HK-2 (cell line): Measurements from ENCODE around the gene GALNT17.
"Not testable (repeated sequence)": the region's sequence is repeated elsewhere in the genome, so short reads cannot be mapped to it uniquely, and the experiment has no call there.

Source experiments
- DNase-seq: peaks from one replicate; pipeline ENCODE4 v3.0.0-alpha.2; 2018; ENCODE audit not compliant: unreplicated experiment

Gene GALNT17

DNA sequence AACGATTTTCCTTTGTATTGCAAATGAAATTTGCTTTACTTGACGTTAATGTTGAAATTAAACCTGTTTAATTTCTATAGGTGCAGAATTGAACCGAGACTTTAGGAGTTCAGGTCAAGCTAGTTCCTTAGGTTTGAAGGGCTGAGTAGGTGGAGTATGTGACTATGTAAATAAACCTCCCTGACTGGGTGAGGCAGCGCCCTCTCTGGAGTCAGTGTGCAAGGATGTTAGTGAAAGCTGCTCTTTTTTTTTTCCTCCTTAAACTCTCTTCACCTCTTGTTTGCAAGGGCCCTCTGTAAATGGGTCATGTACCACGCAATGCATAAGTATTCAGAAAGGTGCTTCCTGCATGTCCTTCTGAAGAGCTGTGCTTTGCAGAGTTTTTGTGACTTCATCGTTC is 33.8 kb downstream of the GALNT17 start:
- DNase-seq: no peak

DNA sequence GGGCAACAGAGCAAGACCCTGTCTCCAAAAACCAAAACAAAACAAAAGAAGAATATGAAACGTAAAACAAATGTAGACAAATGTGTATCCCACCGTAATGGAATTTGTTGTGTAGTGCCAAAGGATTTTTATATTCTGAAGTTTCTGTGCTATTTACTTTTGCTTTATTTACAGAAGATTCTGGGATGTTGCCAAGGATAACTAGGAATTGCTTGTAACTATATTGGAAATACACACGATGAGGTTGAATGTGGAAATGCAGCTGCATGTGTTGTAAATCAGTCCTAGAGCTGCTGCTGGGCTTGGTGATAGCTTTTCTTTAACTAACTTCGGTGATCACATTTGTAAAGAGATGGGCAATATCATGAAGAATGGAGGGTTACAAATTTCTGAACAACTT is 39.5 kb downstream of the GALNT17 start:
- DNase-seq: no peak

DNA sequence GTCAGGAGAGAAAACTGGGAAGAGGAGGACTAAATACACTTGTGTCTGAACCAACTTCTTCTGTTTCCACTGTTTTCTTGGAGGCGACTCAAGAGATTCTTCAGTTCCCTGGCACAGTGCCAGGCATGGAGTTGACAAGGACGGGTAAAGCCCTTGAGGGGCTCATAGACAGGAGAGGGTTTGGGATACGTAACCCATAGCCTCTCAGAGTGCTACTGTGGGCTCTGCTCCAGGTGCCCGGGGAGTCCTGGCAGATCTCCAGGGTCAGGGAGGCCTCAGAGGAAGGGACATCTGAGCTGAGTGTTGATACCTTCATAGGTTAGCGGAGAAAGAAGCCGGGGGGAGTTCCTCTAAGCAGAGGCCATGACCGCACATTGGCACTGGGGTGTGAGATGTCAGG is 42.0 kb downstream of the GALNT17 start:
- no peak for DNase-seq

DNA sequence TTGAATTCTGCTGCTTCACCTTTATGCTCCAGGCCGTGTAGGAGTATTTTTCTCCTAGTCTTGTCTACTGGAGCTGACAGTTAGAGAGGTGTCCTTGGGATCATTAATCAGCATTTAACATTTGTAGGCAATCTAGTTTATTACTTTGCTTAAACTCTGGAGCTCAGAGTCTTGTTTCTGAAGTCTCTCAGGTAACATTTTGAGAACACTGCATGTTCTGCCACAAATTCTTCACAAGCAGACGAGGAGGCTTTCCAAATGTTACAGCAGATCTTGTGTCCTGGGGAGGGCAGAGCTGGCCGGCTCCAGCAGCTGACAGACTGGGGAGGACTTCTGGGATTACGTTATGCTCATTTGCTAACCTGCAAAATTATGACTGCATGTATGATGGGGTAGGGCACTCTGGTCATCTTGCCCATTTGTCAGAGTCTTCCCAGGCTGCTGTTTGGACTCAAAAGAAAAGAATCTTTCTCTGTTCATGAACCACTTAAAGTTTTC is 50.5 kb downstream of the GALNT17 start:
- no peak for DNase-seq

DNA sequence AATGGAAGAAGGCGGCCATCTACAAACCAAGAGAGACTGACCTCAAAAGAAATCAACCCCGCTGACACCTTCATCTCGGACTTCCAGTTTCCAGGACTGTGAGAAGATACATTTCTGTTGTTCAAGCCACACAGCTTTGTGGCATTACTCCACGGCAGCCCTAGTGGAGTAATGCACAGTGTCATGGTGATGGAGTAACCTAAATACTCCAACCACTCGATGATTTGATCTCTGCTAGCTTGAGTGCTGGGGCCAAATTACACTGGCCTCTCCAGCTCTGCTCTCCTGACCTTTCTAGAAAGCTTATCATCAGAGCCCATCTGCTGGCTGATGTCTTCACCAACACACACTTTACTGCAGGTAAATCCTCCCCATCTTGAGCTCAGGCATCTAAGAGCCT is 52.2 kb downstream of the GALNT17 start:
- no peak for DNase-seq

DNA sequence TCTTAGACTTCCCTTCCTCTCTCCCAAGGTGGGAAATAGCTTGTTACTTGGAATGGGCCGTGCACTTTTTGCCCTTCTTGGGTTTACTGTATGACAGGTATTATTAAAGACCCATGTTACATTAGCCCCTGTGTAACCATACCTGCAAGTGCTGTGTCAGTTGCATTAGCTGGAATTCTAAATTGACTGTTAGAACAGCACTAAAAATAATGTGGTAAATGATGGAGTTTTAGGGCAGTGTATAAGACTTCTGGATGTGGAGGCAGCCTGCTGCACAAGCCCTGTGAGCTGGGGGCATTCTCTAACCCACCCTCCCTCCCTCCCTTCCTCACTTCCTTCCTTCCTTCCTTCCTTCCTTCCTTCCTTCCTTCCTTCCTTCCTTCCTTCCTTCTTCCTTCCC is 52.7 kb downstream of the GALNT17 start:
- no peak for DNase-seq

DNA sequence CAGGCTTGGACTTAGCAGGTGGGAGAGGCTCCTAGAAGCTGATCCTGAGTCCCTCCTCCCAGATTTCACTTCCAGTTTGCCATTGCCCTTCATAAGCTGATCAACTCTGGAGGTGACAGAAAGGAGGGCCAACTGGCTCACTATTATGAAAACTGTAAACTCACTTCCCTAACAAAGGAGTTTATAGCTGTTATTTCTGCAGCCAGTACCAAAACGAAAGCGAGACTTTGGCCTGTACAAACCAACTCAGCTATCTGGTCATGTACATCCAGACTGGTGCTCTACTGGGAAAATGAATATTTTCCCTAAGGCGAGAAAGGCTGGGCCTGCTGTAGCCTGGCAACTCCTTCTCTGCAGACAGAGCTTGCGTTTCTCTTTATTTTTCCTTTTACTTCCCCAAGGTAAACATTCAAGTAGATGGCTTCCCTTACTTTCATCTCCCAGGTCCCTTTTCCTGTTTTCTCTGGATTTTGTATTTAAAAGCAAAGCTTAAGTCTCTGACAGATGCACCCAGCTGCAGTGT is 54.7 kb downstream of the GALNT17 start:
- DNase-seq: no peak

DNA sequence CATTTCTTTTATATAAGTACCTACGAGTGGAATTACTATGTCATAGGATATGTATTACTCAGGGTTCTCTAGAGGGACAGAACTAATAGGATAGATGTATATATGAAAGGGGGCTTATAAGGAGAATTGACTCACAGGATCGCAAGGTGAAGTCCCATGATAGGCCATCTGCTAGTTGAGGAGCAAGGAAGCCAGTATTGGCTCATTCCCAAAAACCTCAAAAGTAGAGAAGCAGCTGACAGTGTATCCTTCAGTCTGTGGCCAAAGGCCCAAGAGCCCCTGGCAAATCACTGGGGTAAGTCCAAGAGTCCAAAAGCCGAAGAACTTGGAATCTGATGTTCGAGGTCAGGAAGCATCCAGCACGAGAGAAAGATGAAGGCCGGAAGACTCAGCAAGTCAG is 59.8 kb downstream of the GALNT17 start:
- DNase-seq: no peak

DNA sequence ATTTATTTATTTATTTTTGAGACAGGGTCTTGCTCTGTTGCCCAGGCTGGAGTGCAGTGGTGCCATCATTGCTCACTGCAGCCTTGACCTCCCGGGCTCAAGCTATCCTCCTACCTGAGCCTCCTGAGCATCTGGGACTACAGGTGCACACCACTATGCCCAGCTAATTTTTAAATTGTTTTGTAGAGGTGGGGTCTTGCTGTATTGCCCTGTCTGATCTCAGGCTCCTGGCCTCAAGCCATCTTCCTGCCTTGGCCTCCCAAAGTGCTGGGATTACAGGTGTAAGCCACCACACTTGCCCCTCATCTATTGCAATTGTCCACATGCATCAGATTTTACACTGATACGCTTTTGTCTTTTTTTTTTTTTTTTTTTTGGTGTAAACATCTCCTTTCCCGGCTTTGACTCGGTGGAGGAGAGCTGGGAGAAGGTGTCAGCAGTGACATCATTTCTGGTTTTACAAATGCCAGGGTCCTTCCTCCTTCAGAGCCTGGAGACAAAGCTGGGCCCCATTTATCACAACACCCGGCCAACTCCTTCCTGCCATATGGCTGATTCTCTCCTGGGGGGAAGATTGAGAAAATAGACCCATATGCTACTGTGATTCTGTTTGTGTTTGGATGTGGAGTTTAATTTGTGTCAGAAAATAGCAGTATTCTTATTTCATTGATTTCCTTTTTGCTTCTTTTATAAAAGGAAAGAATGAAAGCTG is 61.3 kb downstream of the GALNT17 start:
- no peak for DNase-seq

DNA sequence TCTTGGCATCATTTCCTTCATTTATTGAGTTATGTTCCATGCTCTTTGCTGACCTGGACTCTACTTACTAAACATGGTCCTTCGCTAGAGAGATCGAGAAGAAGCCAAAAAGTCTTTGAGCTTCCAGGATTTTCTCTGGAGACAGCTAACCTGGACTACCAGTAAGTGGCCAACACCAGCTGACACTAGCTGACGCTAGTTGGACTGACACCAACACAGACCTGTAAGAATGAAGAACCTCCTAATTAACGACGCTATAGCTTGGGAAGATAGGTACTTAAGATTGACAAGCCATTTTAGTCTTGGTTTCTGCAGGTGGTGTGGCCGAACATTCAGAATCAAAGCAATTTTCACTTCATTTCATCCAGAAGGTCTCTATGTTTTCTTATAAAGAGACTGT is 66.4 kb downstream of the GALNT17 start:
- no peak for DNase-seq

DNA sequence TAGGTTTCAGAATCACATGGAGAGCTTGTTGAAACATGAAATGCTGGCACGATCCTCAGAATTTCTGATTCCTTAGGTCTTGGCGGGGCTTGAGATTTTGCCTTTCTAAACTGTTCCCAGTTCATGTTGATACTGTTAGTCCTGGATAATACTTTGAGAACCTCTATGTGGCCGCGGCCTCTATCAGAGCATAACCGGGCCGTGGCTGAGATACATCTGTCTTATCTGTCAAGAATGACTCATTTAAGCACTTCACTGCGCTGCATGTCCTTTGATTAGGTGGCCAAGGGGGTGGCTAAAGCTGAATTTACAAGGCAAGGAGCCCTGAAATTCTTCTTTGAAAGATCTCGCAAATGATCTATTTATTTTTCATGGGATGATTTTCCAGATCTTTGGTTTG is 66.9 kb downstream of the GALNT17 start:
- DNase-seq: no peak

DNA sequence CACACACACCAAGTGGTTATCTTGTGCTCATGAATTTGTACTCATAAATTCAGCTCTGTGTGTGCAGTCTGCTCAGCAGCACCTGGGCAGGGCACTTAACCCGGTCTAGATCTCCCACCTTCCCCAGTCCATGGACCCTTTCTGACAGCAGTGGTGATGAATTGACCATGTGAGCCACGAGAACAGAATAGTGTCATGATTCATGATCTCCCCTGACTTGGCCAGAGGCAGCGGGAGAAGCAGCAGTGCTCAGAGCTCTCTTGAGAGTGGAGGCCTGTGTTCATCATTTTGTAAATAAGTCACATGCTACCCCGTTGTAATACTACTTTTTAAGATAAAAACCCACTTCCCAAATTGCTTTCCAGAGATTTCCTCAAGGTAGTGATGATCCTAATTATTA is 74.2 kb downstream of the GALNT17 start:
- DNase-seq: no peak

DNA sequence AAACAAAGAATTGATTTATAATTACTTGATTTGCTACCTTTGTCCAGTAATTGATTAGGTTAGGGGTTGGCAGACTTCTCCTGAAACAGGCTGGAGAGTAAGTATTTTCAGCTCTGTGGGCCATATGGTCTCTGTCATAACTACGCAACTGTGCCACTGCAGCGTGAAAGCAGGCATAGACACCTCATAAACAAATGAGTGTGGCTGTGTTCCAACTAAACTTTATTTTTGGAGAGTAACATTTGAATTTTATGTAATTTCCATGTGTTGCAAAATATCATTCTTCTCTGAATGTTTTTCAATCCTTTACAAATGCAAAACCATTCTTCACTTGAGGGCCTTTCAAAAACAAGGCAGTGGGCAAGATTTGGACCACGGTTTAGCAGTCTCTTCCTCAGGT is 76.9 kb downstream of the GALNT17 start:
- no peak for DNase-seq

DNA sequence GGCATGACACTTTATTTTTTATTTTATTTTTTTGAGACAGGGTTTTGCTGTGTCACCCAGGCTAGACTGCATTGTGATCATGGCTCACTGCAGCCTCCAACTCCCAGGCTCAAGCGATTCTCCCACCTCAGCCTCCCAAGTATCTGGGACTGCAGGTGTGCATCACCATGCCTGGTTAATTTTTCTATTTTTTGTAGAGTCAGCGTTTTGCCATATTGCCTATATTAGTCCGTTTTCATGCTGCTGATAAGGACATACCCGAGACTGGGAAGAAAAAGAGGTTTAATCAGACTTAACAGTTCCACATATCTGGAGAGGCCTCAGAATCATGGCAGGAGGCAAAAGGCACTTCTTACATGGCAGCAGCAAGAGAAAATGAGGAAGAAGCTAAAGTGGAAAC is 77.5 kb downstream of the GALNT17 start:
- DNase-seq: not testable (repeated sequence)

DNA sequence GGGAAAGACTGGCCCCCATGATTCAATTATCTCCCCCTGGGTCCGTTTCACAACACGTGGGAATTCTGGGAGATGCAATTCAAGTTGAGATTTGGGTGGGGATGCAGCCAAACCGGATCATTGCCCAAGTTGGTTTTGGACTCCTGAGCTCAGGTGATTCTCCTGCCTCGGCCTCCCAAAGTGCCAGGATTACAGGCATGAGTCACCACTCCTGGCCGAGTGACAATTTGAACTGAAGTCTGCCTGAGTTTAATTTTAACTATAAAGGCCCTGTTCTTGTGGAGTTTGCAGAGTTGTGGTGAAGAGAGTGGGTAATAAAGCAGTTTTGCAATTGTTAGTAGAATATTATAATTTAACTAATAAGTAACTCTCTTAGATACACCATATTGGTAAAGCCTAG is 78.3 kb downstream of the GALNT17 start:
- no peak for DNase-seq

DNA sequence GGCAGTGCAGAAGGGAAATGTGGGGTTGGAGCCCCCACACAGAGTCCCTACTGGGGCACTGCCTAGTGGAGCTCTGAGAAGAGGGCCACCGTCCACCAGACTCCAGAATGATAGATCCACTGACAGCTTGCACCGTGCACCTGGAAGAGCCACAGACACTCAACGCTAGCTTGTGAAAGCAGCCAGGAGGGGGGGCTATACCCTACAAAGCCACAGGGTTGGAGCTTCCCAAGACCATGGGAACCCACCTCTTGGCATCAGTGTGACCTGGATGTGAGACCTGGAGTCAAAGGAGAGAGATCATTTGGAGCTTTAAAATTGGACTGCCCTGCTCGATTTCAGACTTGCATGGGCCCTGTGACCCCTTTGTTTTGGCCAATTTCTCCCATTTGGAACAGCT is 80.5 kb downstream of the GALNT17 start:
- DNase-seq: not testable (repeated sequence)

DNA sequence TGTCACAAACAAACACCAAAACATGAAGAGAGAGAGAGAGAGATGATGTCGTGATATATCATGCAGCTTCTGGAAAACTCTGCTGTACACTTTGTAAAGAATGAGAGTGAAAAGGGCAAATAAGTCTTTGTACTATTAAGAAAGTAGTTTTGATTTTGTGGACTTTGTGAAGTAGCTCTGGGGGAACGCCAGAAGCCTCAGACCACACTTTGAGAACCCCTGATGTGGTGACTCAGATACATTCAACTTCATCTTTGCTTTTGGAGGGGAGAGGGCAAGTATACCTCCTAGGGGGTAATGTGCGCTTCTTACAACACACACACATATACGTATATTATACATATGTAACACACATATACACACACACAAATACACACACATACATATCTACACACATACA is 84.3 kb downstream of the GALNT17 start:
- no peak for DNase-seq

DNA sequence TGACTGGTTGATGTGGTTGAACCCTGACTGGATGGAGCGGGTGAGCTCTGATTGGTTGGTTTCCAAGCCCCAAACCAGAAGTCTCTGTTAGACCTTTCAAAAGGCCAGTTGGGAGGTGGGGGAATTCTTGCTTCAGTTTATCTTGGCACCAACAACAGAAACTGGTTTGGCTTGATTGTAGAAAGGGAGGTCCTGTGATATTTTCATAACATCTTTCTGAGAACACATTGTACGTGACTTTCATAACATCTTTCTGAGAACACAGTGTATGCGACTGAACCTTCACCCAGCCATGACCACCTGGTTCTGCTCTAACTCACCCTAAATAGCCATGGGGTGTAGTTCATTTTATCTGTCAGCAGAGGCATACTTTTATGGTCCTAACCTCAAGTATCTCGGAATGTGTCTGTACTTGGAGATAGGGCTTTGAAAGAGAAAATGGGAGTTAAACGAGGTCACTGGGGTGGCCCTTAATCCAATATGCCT is 88.3 kb downstream of the GALNT17 start:
- DNase-seq: no peak

DNA sequence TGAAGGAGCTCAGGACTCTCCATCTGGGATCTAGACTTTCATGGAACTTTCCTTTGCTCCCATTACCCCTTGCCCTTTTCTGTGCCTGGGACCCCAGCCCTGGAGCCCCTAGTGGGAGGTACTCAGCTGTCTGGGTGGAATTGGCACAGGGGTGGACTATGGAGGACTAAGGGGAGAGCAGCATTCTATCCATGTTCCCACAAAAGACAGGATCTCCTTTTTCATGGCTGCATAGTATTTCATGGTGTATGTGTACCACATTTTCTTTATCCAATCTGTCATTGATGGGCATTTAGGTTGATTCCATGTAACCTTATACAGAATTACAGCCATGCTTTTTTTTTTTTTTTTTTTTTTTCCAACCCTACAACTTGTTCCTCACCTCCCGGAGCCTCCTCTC is 89.1 kb downstream of the GALNT17 start:
- no peak for DNase-seq

DNA sequence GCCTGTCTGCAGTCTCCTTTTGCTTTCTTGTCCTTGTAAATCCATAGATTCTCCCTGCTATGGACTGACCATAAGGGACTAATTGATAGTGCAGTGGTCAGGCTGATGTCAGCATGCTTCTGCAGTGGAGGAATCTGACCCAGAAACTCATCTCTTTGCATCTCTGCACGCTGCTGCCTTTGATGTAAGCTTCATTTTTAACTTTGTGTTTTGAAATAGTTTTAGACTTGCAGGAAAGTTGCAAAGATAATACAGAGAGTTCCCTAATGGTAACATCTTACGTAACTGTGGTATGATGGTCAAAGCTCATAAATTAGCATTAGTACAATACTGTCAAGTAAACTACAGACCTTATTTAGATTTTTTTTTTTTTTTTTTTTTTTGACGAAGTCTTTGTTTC is 89.6 kb downstream of the GALNT17 start:
- no peak for DNase-seq

DNA sequence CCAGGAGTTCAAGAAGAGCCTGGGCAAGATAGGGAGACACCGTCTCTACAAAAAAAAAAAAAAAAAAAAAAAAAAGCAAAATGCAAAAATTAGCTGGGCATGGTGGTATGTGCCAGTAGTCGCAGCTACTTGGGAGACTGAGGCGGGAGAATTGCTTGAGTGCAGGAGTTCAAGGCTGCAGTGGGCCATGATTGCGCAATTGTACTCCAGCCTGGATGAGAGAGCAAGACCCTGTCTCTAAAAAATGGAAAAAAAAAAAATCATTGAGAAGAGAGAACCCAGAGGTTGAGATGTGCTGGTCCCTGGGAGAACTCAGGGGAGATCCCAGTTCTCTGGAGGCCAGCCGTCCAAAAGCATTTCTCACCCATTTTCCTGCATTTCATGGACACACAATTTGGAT is 95.2 kb downstream of the GALNT17 start:
- DNase-seq: no peak

DNA sequence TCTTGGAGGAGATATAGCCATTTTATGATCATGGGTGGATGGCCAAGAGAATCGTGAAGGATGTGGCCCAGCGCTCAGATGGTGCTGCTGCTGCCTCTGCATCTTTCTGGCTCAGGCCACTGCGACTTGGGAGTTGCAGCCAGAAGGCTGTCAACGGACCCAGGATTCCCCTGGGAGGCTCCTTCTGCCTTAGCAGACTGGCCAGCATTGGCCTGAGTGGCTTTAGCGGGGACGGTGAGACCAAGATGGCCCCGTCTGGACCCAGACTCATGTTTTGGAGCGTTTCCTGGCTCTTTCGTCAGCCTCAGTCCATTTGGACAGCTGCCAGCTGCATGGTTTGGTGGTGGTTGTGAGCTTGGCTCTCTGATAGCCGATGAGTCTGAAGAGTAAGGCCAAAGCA is 97.2 kb downstream of the GALNT17 start:
- DNase-seq: no peak

DNA sequence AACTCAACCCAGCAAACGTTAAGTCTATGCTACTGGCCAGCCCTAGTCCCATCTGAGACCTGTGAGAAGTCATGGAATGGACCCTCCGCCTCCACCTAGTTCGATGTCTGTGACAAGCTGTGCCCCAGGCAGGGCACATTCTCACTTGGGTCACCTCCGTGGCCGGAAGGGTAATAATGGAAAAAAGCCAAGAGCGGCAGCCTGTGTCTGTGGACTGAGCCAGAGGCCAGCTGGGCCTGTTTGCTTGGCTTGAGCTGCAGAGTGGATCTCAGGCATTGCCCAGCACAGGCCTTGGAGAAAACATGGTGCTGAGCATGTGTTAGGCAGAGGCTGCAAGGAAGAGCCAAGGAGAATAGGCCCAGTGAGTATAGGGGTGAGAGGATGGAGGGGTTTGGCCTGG is 97.8 kb downstream of the GALNT17 start:
- DNase-seq: no peak

DNA sequence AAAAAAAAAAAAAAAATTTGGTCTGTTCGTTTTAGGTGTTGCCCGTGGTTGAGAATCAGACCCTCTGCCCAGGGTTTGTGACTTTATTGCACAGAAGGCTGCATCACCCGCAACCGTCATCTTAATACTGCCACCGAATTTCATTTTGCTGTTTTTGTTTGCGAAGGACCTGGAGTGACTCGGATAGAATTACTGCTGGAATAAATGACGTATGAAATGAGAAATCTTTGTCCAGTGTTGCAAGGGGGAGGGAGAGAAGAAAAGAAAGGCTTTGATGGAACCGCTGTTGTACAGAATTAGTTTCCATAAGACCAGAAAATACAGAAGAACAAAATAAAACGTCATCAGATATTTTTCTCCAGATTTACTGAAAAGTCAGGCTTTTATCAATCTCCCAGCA is 103.3 kb downstream of the GALNT17 start:
- no peak for DNase-seq
